Thoracic aorta (tissue), 2 donors: ENCODE data around the gene ARGLU1. TPM values are rescaled to one million over a fixed set of nuclear protein-coding genes. Genes with fewer than 3 reads are reported as not detected.
A peak's percentile ranks its signal among the peaks of the same experiment; 100 is the strongest.

ENCODE experiments used
- ATAC-seq: fragments of 150-250 bp; one replicate; pipeline ENCODE4 v1.8.0; 2017; ENCODE audit warnings: low read depth; ENCODE audit not compliant: insufficient number of reproducible peaks, low FRiP score
- DNase-seq: peaks from one replicate; pipeline ENCODE4 v3.0.0-alpha.2; 2020; ENCODE audit warnings: low spot score
- H3K27ac ChIP-seq, 2 donors: fragments of 200-600 bp; sonication (generic); 1 replicate in 1 of 2; 2 replicates in 1 of 2; pipeline ENCODE4 v1.5.1; 2016; ENCODE audit warnings: mild to moderate bottlenecking in 2 of 2, moderate library complexity in 2 of 2
- H3K27me3 ChIP-seq: fragments of 200-600 bp; sonication (generic); replicated peaks from 2 replicates; pipeline ENCODE4 v1.6.0; 2016; ENCODE audit warnings: mild to moderate bottlenecking; ENCODE audit not compliant: insufficient read depth
- H3K36me3 ChIP-seq: fragments of 200-600 bp; sonication (generic); one replicate; pipeline ENCODE4 v1.5.1; 2016
- H3K4me1 ChIP-seq, 2 donors: fragments of 200-600 bp; sonication (generic); 1 replicate in 1 of 2; 2 replicates in 1 of 2; pipeline versions ENCODE4 v1.5.1 to v1.6.0; 2016; ENCODE audit warnings: low read depth in 2 of 2, mild to moderate bottlenecking in 1 of 2; ENCODE audit not compliant: control insufficient read depth in 1 of 2
- H3K4me3 ChIP-seq: fragments of 200-600 bp; sonication (generic); 2 replicates; pipeline ENCODE4 v1.5.1; 2016; ENCODE audit warnings: mild to moderate bottlenecking
- H3K9me3 ChIP-seq: fragments of 200-600 bp; sonication (generic); 2 replicates; pipeline ENCODE4 v1.5.1; 2016
- CTCF ChIP-seq: fragments of 200-600 bp; sonication (generic); IDR thresholded peaks from one replicate; pipeline ENCODE4 v1.5.1; 2019; ENCODE audit warnings: antibody characterized with exemption
- total RNA-seq, 2 donors: library from RNA; depleted of rRNA; stranded (reverse); fragments of >200 nt; gene quantifications; one replicate each; pipeline versions ENCODE4 v1.1.0 to v1.2.3, GENCODE V29; 2016

ARGLU1 gene
- total RNA-seq, 2 donors from 2014 or later, result 112 to 159 TPM

- DNase-seq (no peak), ATAC-seq (no peak)
- no peaks in the 10 kb centered on the region for H3K36me3 ChIP-seq
- TF ChIP-seq CTCF, result no peak
- H3K4me3 ChIP-seq, result peak overlapping the region; percentile 11
- no peaks in the 10 kb centered on the region for H3K9me3 ChIP-seq
- peaks cover 11 to 93% of the 10 kb centered on the region in 2 donors for H3K4me1 ChIP-seq
- H3K27ac ChIP-seq, result peak overlapping the region; percentile 37 to 77
- no peaks in the 10 kb centered on the region for H3K27me3 ChIP-seq
Observed at GRCh38 chr13:106496072-106496997, 71.6 kb downstream of the ARGLU1 start.

GRCh38 chr13:106494936-106495335 lies 73.0 kb downstream of the ARGLU1 start:
- no peak for TF ChIP-seq CTCF
- Histone ChIP-seq H3K36me3 (no peaks in the 10 kb centered on the region), H3K4me3 (no peak overlapping the region), H3K27me3 (no peaks in the 10 kb centered on the region), H3K27ac (peak overlapping the region in 1 of 2 donors; percentile 1), H3K9me3 (no peaks in the 10 kb centered on the region), H3K4me1 (peaks cover 11 to 87% of the 10 kb centered on the region in 2 donors)
- ATAC-seq, result no peak
- no peak for DNase-seq

GRCh38 chr13:106494506-106494905 lies 73.4 kb downstream of the ARGLU1 start:
- H3K27ac ChIP-seq, result peak overlapping the region; percentile 53 to 57

GRCh38 chr13:106493533-106494220 lies 74.3 kb downstream of the ARGLU1 start:
- Histone ChIP-seq H3K9me3 (no peaks in the 10 kb centered on the region), H3K27ac (peak overlapping the region; percentile 53 to 57), H3K4me1 (peaks cover 11 to 74% of the 10 kb centered on the region in 2 donors), H3K27me3 (no peaks in the 10 kb centered on the region), H3K36me3 (no peaks in the 10 kb centered on the region), H3K4me3 (peak overlapping the region; percentile 57)
- DNase-seq, result no peak
- no peak for ATAC-seq
- no peak for TF ChIP-seq CTCF

More at GRCh38 chr13:106494506-106494905, 73.4 kb downstream of the ARGLU1 start:
- TF ChIP-seq CTCF, result no peak
- Histone ChIP-seq H3K9me3 (no peaks in the 10 kb centered on the region), H3K4me3 (no peak overlapping the region), H3K27me3 (no peaks in the 10 kb centered on the region), H3K4me1 (peaks cover 11 to 82% of the 10 kb centered on the region in 2 donors), H3K36me3 (no peaks in the 10 kb centered on the region)
- no peak for ATAC-seq
- DNase-seq, result no peak
